K562 (cell line): ENCODE data around the gene SLC17A6. TPM values are rescaled to one million over a fixed set of nuclear protein-coding genes. Genes with fewer than 3 reads are reported as not detected.
A peak's percentile ranks its signal among the peaks of the same experiment; 100 is the strongest.

Source experiments
- ATAC-seq: fragments of 200-7000 bp; cut with Tn5 transposase; 3 replicates; pipeline ENCODE4 v1.9.1; 2020; ENCODE audit warnings: moderate library complexity
- BruUV-seq: library from RNA; stranded (reverse); fragments of 400-500 nt; replicated peaks from 2 replicates; lab custom pipeline; 2021; lab: Mats Ljungman, UMichigan
- CTCF ChIA-PET: fragments of 300-600 bp; formaldehyde crosslinking; extraction: SDS; loops from one replicate; lab custom pipeline; 2021; ENCODE audit warnings: low intra/inter-chr PET ratio; lab: Yijun Ruan, JAX
- POLR2A ChIA-PET: fragments of 300-600, 350-650 bp; sonication (Branson Sonifier 250); formaldehyde crosslinking; extraction: SDS; loops from one replicate; lab custom pipeline; 2021; ENCODE audit warnings: antibody characterized with exemption, inconsistent platforms; lab: Yijun Ruan, JAX
- DNase-seq, 4 experiments: peaks; one replicate each; pipeline versions ENCODE4 v3.0.0 to v3.0.0-alpha.2; 2011 to 2018; ENCODE audit warnings: low spot score in 3 of 4, mixed read lengths in 3 of 4; ENCODE audit errors: extremely low read depth in 1 of 4
- FAIRE-seq: peaks from 2 replicates; lab custom pipeline; 2011; peaks lifted over from hg19 to GRCh38; lab: Jason Lieb, UNC
- H2AFZ ChIP-seq: 2 replicates; pipeline ENCODE4 v1.6.0; 2011; ENCODE audit warnings: low read depth, low read length, control low read depth, inconsistent platforms
- H3K27ac ChIP-seq: fragments of 200-600 bp; 3 replicates; pipeline ENCODE4 v1.8.0; 2011; ENCODE audit warnings: low read depth, mild to moderate bottlenecking, control low read depth, inconsistent platforms, low read length, moderate library complexity, mixed read lengths; ENCODE audit errors: extremely low read depth
- H3K27me3 ChIP-seq, 2 experiments: fragments of 300-600 bp in 1 of 2; 2 replicates in 1 of 2; 3 replicates in 1 of 2; pipeline versions ENCODE4 v1.6.0 to v1.8.0; 2011; ENCODE audit warnings: inconsistent platforms in 2 of 2, low read length in 2 of 2, mild to moderate bottlenecking in 1 of 2, mixed read lengths in 1 of 2, moderate library complexity in 1 of 2; ENCODE audit not compliant: control insufficient read depth in 2 of 2, insufficient read depth in 2 of 2
- H3K36me3 ChIP-seq: fragments of 300-600 bp; 3 replicates; pipeline ENCODE4 v1.8.0; 2011; ENCODE audit warnings: mild to moderate bottlenecking, low read length, inconsistent platforms; ENCODE audit not compliant: control insufficient read depth, insufficient read depth
- H3K4me1 ChIP-seq, 2 experiments: fragments of 200-600 bp in 1 of 2; replicated peaks in 1 of 2; 2 replicates in 1 of 2; 3 replicates in 1 of 2; pipeline versions ENCODE4 v1.5.1 to v1.8.0; 2011; ENCODE audit warnings: inconsistent platforms in 2 of 2, low read length in 2 of 2, mild to moderate bottlenecking in 1 of 2, mixed read lengths in 1 of 2, moderate library complexity in 1 of 2; ENCODE audit not compliant: control insufficient read depth in 2 of 2, insufficient read depth in 2 of 2
- H3K4me2 ChIP-seq: 2 replicates; pipeline ENCODE4 v1.6.1; 2011; ENCODE audit warnings: low read length, control low read depth, inconsistent platforms, mixed read lengths; ENCODE audit not compliant: insufficient read depth
- H3K4me3 ChIP-seq: fragments of 200-600 bp; sonication (generic), shearing (Covaris generic); 2 replicates; pipeline ENCODE4 v1.5.1; 2016; ENCODE audit warnings: control low read depth, inconsistent platforms
- H3K79me2 ChIP-seq: fragments of 200-600 bp; 3 replicates; pipeline ENCODE4 v1.8.0; 2011; ENCODE audit warnings: low read length, inconsistent platforms; ENCODE audit not compliant: control insufficient read depth, insufficient read depth
- H3K9ac ChIP-seq, 2 experiments: 2 replicates each; pipeline versions ENCODE4 v1.6.0 to v1.6.1; 2011; ENCODE audit warnings: low read depth in 2 of 2, low read length in 2 of 2, control low read depth in 1 of 2, inconsistent platforms in 1 of 2, mild to moderate bottlenecking in 1 of 2, mixed read lengths in 1 of 2; ENCODE audit not compliant: insufficient read depth in 1 of 2
- H3K9me1 ChIP-seq: one replicate; pipeline ENCODE4 v1.6.0; 2011; ENCODE audit warnings: inconsistent platforms, mild to moderate bottlenecking, low read length, moderate library complexity; ENCODE audit not compliant: control insufficient read depth, insufficient read depth
- H3K9me3 ChIP-seq: replicated peaks from 2 replicates; pipeline ENCODE4 v1.5.1; 2011; ENCODE audit warnings: low read depth, low read length, inconsistent platforms; ENCODE audit not compliant: control insufficient read depth, insufficient read depth
- H4K20me1 ChIP-seq: replicated peaks from 2 replicates; pipeline ENCODE4 v1.6.1; 2011; ENCODE audit warnings: low read length, inconsistent platforms, mixed read lengths; ENCODE audit not compliant: control insufficient read depth, insufficient read depth
- CTCF ChIP-seq, 3 experiments: IDR thresholded peaks in 2 of 3; conservative IDR thresholded peaks in 1 of 3; 2 replicates each; pipeline ENCODE4 v1.5.1; 2011 to 2012; ENCODE audit warnings: low read length in 3 of 3, mild to moderate bottlenecking in 3 of 3, control low read depth in 2 of 3, improper control_type of control experiment in 1 of 3, inconsistent platforms in 1 of 3, low read depth in 1 of 3, mixed read lengths in 1 of 3, moderate library complexity in 1 of 3; ENCODE audit not compliant: insufficient read depth in 2 of 3
- FOXO4 ChIP-seq: fragments of 450-650 bp; formaldehyde crosslinking; IDR thresholded peaks from 2 replicates; pipeline ENCODE4 v1.4.0; 2020; ENCODE audit warnings: mild to moderate bottlenecking, moderate library complexity
- NONO ChIP-seq, 2 experiments: fragments of 200-400 bp in 1 of 2; fragments of 450-650 bp in 1 of 2; formaldehyde crosslinking in 1 of 2; IDR thresholded peaks; 2 replicates each; pipeline ENCODE4 v1.6.1; 2017; ENCODE audit warnings: low read depth in 2 of 2, mild to moderate bottlenecking in 2 of 2, moderate library complexity in 2 of 2, low read length in 1 of 2
- RAD21 ChIP-seq, 2 experiments: fragments of 250-450 bp in 1 of 2; fragments of 450-650 bp in 1 of 2; sonication (Bioruptor Pico) in 1 of 2; formaldehyde crosslinking in 1 of 2; IDR thresholded peaks in 1 of 2; conservative IDR thresholded peaks in 1 of 2; 2 replicates each; pipeline versions ENCODE4 v1.4.0 to v1.8.0; 2020 to 2022; ENCODE audit warnings: mild to moderate bottlenecking in 2 of 2, moderate library complexity in 1 of 2
- REST ChIP-seq, 2 experiments: fragments of 450-650 bp; formaldehyde crosslinking in 1 of 2; IDR thresholded peaks; 2 replicates each; pipeline versions ENCODE4 v1.4.0 to v1.6.1; 2014 to 2020; ENCODE audit warnings: mild to moderate bottlenecking in 2 of 2, borderline replicate concordance in 1 of 2, low read depth in 1 of 2
- SMC3 ChIP-seq: conservative IDR thresholded peaks from 2 replicates; pipeline ENCODE4 v1.6.1; 2011; ENCODE audit warnings: low read depth, low read length, improper control_type of control experiment; ENCODE audit not compliant: insufficient read depth
- WGBS: fragments of 100-300 bp; shearing (Covaris generic); methylation state at CpG from one replicate; pipeline ENCODE4 v1.1.6; 2016; ENCODE audit warnings: low coverage, mixed read lengths; ENCODE audit not compliant: insufficient coverage; ENCODE audit errors: missing lambda C conversion rate; 5-methylcytosine and 5-hydroxymethylcytosine counted together
- in situ Hi-C: fragments of 300-500 bp; cut with MboI; formaldehyde crosslinking; loops from 4 replicates; pipeline ENCODE4 v1.15.0; 2018; ENCODE audit warnings: inconsistent platforms, mixed read lengths
- intact Hi-C: fragments of 100-400 bp; cut with micrococcal nuclease; formaldehyde crosslinking; loops from 2 replicates; pipeline ENCODE4 v1.14.2; 2022
- polyA plus RNA-seq, 8 experiments: library from polyadenylated mRNA; depleted of rRNA in 4 of 8; stranded (reverse) in 5 of 8; unstranded in 3 of 8; fragments of >200 nt; fragmentation: Nextera tagmentation in 2 of 8; fragmentation: Illumina TruSeq in 1 of 8; extraction: Ambion mirVana in 2 of 8; extraction: Trizol in 1 of 8; gene quantifications; 2 replicates each; pipeline versions ENCODE4 v1.2.1 to v1.2.3, GENCODE V29; 2011 to 2014; ENCODE audit warnings: inconsistent platforms in 1 of 8, missing spikeins in 1 of 8
- total RNA-seq, 7 experiments: library from RNA; depleted of rRNA in 6 of 7; stranded (reverse); fragments of >200 nt in 6 of 7; fragmentation: Illumina TruSeq in 2 of 7; extraction: Trizol in 2 of 7; gene quantifications; 2 replicates each; pipeline versions ENCODE4 v1.2.1 to v1.2.3, GENCODE V29; 2011 to 2021; ENCODE audit warnings: low replicate concordance in 1 of 7

The SLC17A6 gene
- total and polyA plus RNA-seq, 9 of the 15 experiments (the other 6 are each of a cell fraction or from before 2014, with no cell fraction given) = not detected

- 1% methylated on average over 5 of the region's 5 CpGs for WGBS
- no peak overlapping the region for H3K4me3 ChIP-seq
- H3K79me2 ChIP-seq = no peaks in the 10 kb centered on the region
- no peaks in the 10 kb centered on the region for H3K36me3 ChIP-seq
- H3K4me1 ChIP-seq = no peaks in the 10 kb centered on the region
- no peak overlapping the region for H3K27ac ChIP-seq
- ATAC-seq (no peak), FAIRE-seq (peak; percentile 70), DNase-seq (peak; percentile 20 to 32 (median 24))
- no TSS peak for BruUV-seq
- no peaks in the 10 kb centered on the region for H4K20me1 ChIP-seq
- no peaks in the 10 kb centered on the region for H3K9me1 ChIP-seq
- in situ Hi-C loops (loop anchor here (25.0 kb wide), 1 partner anchor 1667 kb away; no protein-coding TSS in a partner anchor), intact Hi-C loops (loop anchor here (5.0 to 10.0 kb wide), 3 partner anchors 57 to 1657 kb away; no protein-coding TSS in a partner anchor)
- CTCF ChIA-PET = interaction anchor here (0.6 to 2.0 kb wide), 3 partner anchors 59 to 1333 kb away, joined by 3 to 7 read pairs (median 6); no protein-coding TSS in a partner anchor
- no peaks in the 10 kb centered on the region for H3K9me3 ChIP-seq
- H3K9ac ChIP-seq = no peak overlapping the region
- H3K27me3 ChIP-seq = no peaks in the 10 kb centered on the region
- POLR2A ChIA-PET = no interaction called here
- H3K4me2 ChIP-seq = no peak overlapping the region
- no peak overlapping the region for H2AFZ ChIP-seq
- TF ChIP-seq REST (IDR thresholded peaks at IDR 0.05; ENCODE audit: borderline replicate concordance) (peak; percentile 46; the same call in 1 of the 2 replicates), REST (CRISPR knock-in tag; IDR thresholded peaks at IDR 0.05; ENCODE audit: low read depth) (no peak), FOXO4 (CRISPR knock-in tag) (no peak), NONO (IDR thresholded peaks at IDR 0.05; ENCODE audit: low read depth in 2 of 2, low read length in 1 of 2) (no peak), CTCF (IDR thresholded peaks at IDR 0.05 in 2 of 3, conservative IDR thresholded peaks at IDR 0.05 in 1 of 3; ENCODE audit: insufficient read depth in 2 of 3, low read depth in 1 of 3, low read length in 3 of 3) (peak; percentile 21 to 69 (median 41); a peak in 5 of 6 replicates), SMC3 (0 out of 2 replicates have a peak, but pooled peaks have one; percentile 30), RAD21 (CRISPR knock-in tag; conservative IDR thresholded peaks at IDR 0.05 in 1 of 2, IDR thresholded peaks at IDR 0.05 in 1 of 2) (peak; percentile 77 to 79)
These were observed 33.7 kb upstream of the SLC17A6 start for GRCh38 chr11:22304337-22304961.
